GM12878 (cell line): ENCODE measurements around the gene TIAM1. TPM values are rescaled to one million over a fixed set of nuclear protein-coding genes. Genes with fewer than 3 reads are reported as not detected.

Experiments
- ATAC-seq: fragments of 200-7000 bp; cut with Tn5 transposase; 3 replicates; pipeline ENCODE4 v1.9.1; 2020; ENCODE audit warnings: mild to moderate bottlenecking, moderate library complexity
- BruUV-seq: library from RNA; stranded (reverse); fragments of 400-500 nt; replicated peaks from 2 replicates; lab custom pipeline; 2021; lab: Mats Ljungman, UMichigan
- CTCF ChIA-PET: fragments of 300-600 bp; sonication (Branson Sonifier 250); formaldehyde crosslinking; extraction: SDS; loops from one replicate; lab custom pipeline; 2021; ENCODE audit warnings: inconsistent platforms; lab: Yijun Ruan, JAX
- POLR2A ChIA-PET: fragments of 350-600 bp; formaldehyde crosslinking; extraction: SDS; loops from one replicate; lab custom pipeline; 2021; ENCODE audit warnings: inconsistent platforms; lab: Charles Lee
- RAD21 ChIA-PET: fragments of 300-600 bp; sonication (Branson Sonifier 250); formaldehyde crosslinking; loops from one replicate; lab custom pipeline; 2023; ENCODE audit warnings: antibody characterized with exemption; ENCODE audit not compliant: unreplicated experiment; lab: Charles Lee
- SMC1A ChIA-PET: fragments of 300-600 bp; sonication (Branson Sonifier 250); formaldehyde crosslinking; loops from one replicate; lab custom pipeline; 2023; ENCODE audit not compliant: unreplicated experiment, uncharacterized antibody; lab: Charles Lee
- DNase-seq: peaks from one replicate; pipeline ENCODE4 v3.0.0-alpha.2; 2011; ENCODE audit warnings: low read depth, low spot score
- FAIRE-seq: peaks from 3 replicates; lab custom pipeline; 2011; peaks lifted over from hg19 to GRCh38; lab: Jason Lieb, UNC
- H2AFZ ChIP-seq: 2 replicates; pipeline ENCODE4 v1.6.0; 2011; ENCODE audit warnings: low read depth, low read length, control low read depth; ENCODE audit not compliant: control insufficient read depth
- H3K27ac ChIP-seq: 2 replicates; pipeline ENCODE4 v1.5.1; 2011; ENCODE audit warnings: control low read depth; ENCODE audit not compliant: control insufficient read depth, insufficient read depth
- H3K27me3 ChIP-seq, 2 experiments: replicated peaks in 1 of 2; 2 replicates each; pipeline versions ENCODE4 v1.6.0 to v1.6.1; 2011; ENCODE audit warnings: low read length in 1 of 2; ENCODE audit not compliant: control insufficient read depth in 2 of 2, insufficient read depth in 2 of 2
- H3K36me3 ChIP-seq, 2 experiments: 2 replicates each; pipeline ENCODE4 v1.5.1; 2011; ENCODE audit warnings: low read length in 1 of 2; ENCODE audit not compliant: control insufficient read depth in 2 of 2, insufficient read depth in 2 of 2
- H3K4me1 ChIP-seq: 2 replicates; pipeline ENCODE4 v1.6.1; 2011; ENCODE audit warnings: mild to moderate bottlenecking, low read length, moderate library complexity, mixed read lengths; ENCODE audit not compliant: control insufficient read depth, insufficient read depth
- H3K4me2 ChIP-seq: 2 replicates; pipeline ENCODE4 v1.6.0; 2011; ENCODE audit warnings: control low read depth; ENCODE audit not compliant: control insufficient read depth, insufficient read depth
- H3K4me3 ChIP-seq: fragments of 200-600 bp; sonication (generic); 2 replicates; pipeline ENCODE4 v1.5.1; 2016
- H3K79me2 ChIP-seq: 2 replicates; pipeline ENCODE4 v1.6.0; 2011; ENCODE audit warnings: low read length; ENCODE audit not compliant: control insufficient read depth, insufficient read depth
- H3K9ac ChIP-seq: 2 replicates; pipeline ENCODE4 v1.8.0; 2011; ENCODE audit warnings: low read length, control low read depth, mixed read lengths; ENCODE audit not compliant: control insufficient read depth, insufficient read depth
- H3K9me3 ChIP-seq: replicated peaks from 3 replicates; pipeline ENCODE4 v1.5.1; 2011; ENCODE audit warnings: mild to moderate bottlenecking, low read length; ENCODE audit not compliant: control insufficient read depth, insufficient read depth
- H4K20me1 ChIP-seq: 2 replicates; pipeline ENCODE4 v1.6.0; 2011; ENCODE audit not compliant: control insufficient read depth, insufficient read depth
- ASH2L ChIP-seq: fragments of 300-600, 200-600 bp; sonication (generic); IDR thresholded peaks from 2 replicates; pipeline ENCODE4 v1.6.1; 2017; ENCODE audit warnings: low read depth, mild to moderate bottlenecking, borderline replicate concordance
- CREB1 ChIP-seq: IDR thresholded peaks from 2 replicates; pipeline ENCODE4 v1.6.1; 2012; ENCODE audit warnings: low read depth, mild to moderate bottlenecking, inconsistent platforms
- DPF2 ChIP-seq: fragments of 450-650 bp; IDR thresholded peaks from 2 replicates; pipeline ENCODE4 v1.6.1; 2017; ENCODE audit warnings: mild to moderate bottlenecking
- EGR1 ChIP-seq, 2 experiments: IDR thresholded peaks; 1 replicate in 1 of 2; 2 replicates in 1 of 2; pipeline ENCODE4 v1.6.1; 2011 to 2012; ENCODE audit warnings: low read depth in 2 of 2, low read length in 2 of 2, borderline replicate concordance in 1 of 2, mild to moderate bottlenecking in 1 of 2, moderate library complexity in 1 of 2
- HDGF ChIP-seq: fragments of 450-650 bp; IDR thresholded peaks from 2 replicates; pipeline ENCODE4 v1.6.1; 2016; ENCODE audit warnings: antibody characterized with exemption
- IKZF2 ChIP-seq, 2 experiments: fragments of 450-650 bp; IDR thresholded peaks; 2 replicates each; pipeline ENCODE4 v1.6.1; 2017; ENCODE audit warnings: mild to moderate bottlenecking in 2 of 2, moderate library complexity in 2 of 2
- NBN ChIP-seq: fragments of 450-650 bp; IDR thresholded peaks from 2 replicates; pipeline ENCODE4 v1.6.1; 2016
- NFYB ChIP-seq: IDR thresholded peaks from 2 replicates; pipeline ENCODE4 v1.6.1; 2011; ENCODE audit warnings: low read depth, mild to moderate bottlenecking, low read length, improper control_type of control experiment, moderate library complexity; ENCODE audit not compliant: insufficient read depth
- RCOR1 ChIP-seq: conservative IDR thresholded peaks from 2 replicates; pipeline ENCODE4 v1.6.1; 2012; ENCODE audit warnings: low read depth, low read length, improper control_type of control experiment
- TBL1XR1 ChIP-seq: IDR thresholded peaks from 2 replicates; pipeline ENCODE4 v1.6.1; 2012; ENCODE audit warnings: low read depth, low read length, improper control_type of control experiment
- TCF3 ChIP-seq: IDR thresholded peaks from 2 replicates; pipeline ENCODE4 v1.6.1; 2012; ENCODE audit warnings: low read depth, mild to moderate bottlenecking, low read length, borderline replicate concordance; ENCODE audit not compliant: insufficient read depth
- ZBED1 ChIP-seq: IDR thresholded peaks from 2 replicates; pipeline ENCODE4 v1.6.1; 2016; ENCODE audit warnings: borderline replicate concordance
- ZNF384 ChIP-seq: IDR thresholded peaks from 2 replicates; pipeline ENCODE4 v1.6.1; 2012; ENCODE audit warnings: low read depth, mild to moderate bottlenecking, low read length, improper control_type of control experiment, borderline replicate concordance
- WGBS: methylation state at CpG from one replicate; pipeline ENCODE4 v1.1.6; 2016; ENCODE audit warnings: low lambda C conversion rate; ENCODE audit not compliant: insufficient replicate concordance, insufficient coverage; ENCODE audit errors: missing lambda C conversion rate; 5-methylcytosine and 5-hydroxymethylcytosine counted together
- in situ Hi-C: fragments of 300-500 bp; cut with MboI; formaldehyde crosslinking; loops from 9 replicates; pipeline ENCODE4 v1.14.3; 2018; ENCODE audit warnings: mixed read lengths
- intact Hi-C: fragments of 100-400 bp; cut with micrococcal nuclease; formaldehyde crosslinking; loops from one replicate; pipeline ENCODE4 v1.14.2; 2022; ENCODE audit not compliant: unreplicated experiment
- polyA plus RNA-seq, 11 experiments: library from polyadenylated mRNA; depleted of rRNA in 4 of 11; unstranded in 6 of 11; stranded (reverse) in 5 of 11; fragments of >200 nt; fragmentation: Nextera tagmentation in 4 of 11; fragmentation: Illumina TruSeq in 1 of 11; extraction: Ambion mirVana in 4 of 11; extraction: Trizol in 1 of 11; gene quantifications; 1 replicate in 1 of 11; 2 replicates in 10 of 11; pipeline versions ENCODE4 v1.2.1 to v1.2.3, GENCODE V29; 2011 to 2016; ENCODE audit warnings: inconsistent platforms in 2 of 11, missing spikeins in 2 of 11, low read depth in 1 of 11
- total RNA-seq, 4 experiments: library from RNA; depleted of rRNA in 3 of 4; stranded (reverse); fragments of >200 nt in 3 of 4; fragmentation: Illumina TruSeq in 1 of 4; extraction: Trizol in 1 of 4; gene quantifications; 2 replicates each; pipeline versions ENCODE4 v1.2.1 to v1.2.3, GENCODE V29; 2013 to 2021
- TF ChIP-seq, protein P1 (sequence below): fragments of 150-350 bp; IDR thresholded peaks from 2 replicates; pipeline ENCODE4 v1.6.1; 2016; ENCODE audit warnings: low read depth, low read length
- TF ChIP-seq, protein P2 (sequence below): fragments of 450-650 bp; IDR thresholded peaks from 2 replicates; pipeline ENCODE4 v1.6.1; 2017; ENCODE audit warnings: mild to moderate bottlenecking, low read depth, inconsistent platforms; ENCODE audit not compliant: poor library complexity, severe bottlenecking
- TF ChIP-seq, protein P3 (sequence below): fragments of 450-650 bp; formaldehyde crosslinking; IDR thresholded peaks from 2 replicates; pipeline ENCODE4 v1.4.0; 2022; ENCODE audit warnings: mild to moderate bottlenecking, moderate library complexity

The TIAM1 gene
- total and polyA plus RNA-seq, 10 of the 15 experiments (the other 5 are each of a cell fraction or from before 2014, with no cell fraction given) = 0.31 to 35.9 (median 0.78) TPM

DNA sequence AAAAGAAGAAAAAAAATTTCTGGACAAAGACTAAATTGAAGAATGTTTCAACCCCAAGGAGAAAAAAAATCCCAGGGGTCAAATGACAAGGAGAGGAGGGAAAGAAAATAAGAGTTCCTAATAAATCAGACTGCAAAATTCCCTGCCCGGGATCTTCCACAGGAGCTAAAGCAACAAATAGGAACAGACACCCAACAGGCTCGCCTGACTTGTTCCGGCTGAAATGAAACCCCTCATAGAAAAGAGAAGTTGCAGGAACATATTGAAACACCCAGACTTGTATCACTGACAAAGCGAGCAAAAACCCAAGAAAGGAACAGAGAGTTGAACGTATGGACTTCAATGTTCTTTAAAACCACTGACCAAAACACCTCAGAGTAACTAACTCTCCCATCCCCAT, 123.0 kb downstream of the TIAM1 start:
- intact Hi-C loops = loop anchor here (2.0 kb wide), 1 partner anchor 78 kb away; no protein-coding TSS in a partner anchor
- Histone ChIP-seq H3K4me1 (no peaks in the 10 kb centered on the region), H3K36me3 (no peaks in the 10 kb centered on the region), H3K4me3 (no peak overlapping the region), H2AFZ (no peak overlapping the region), H4K20me1 (no peaks in the 10 kb centered on the region), H3K9me3 (no peaks in the 10 kb centered on the region), H3K79me2 (no peaks in the 10 kb centered on the region), H3K27ac (no peak overlapping the region), H3K27me3 (no peaks in the 10 kb centered on the region), H3K4me2 (no peak overlapping the region), H3K9ac (no peak overlapping the region)
- no TSS peak for BruUV-seq
- ATAC-seq (peak; percentile 84), DNase-seq (no peak), FAIRE-seq (no peak)
- WGBS = under 1% methylated on average over 5 of the region's 5 CpGs
- in situ Hi-C loops = no loop called here
- RAD21 ChIA-PET = interaction anchor here (0.6 to 2.9 kb wide), 12 partner anchors 19 to 1921 kb away, joined by 3 to 9 read pairs (median 4); no protein-coding TSS in a partner anchor
- SMC1A ChIA-PET = interaction anchor here (0.7 to 2.7 kb wide), 13 partner anchors 8 to 360 kb away, joined by 3 to 16 read pairs (median 4); partner anchors contain the start of gene TIAM1
- CTCF ChIA-PET = interaction anchor here (0.8 to 1.2 kb wide), 3 partner anchors 12 to 111 kb away, joined by 3 to 4 read pairs (median 3); no protein-coding TSS in a partner anchor
- POLR2A ChIA-PET = interaction anchor here (0.6 to 1.0 kb wide), 2 partner anchors 118 to 350 kb away, joined by 3 to 5 read pairs; no protein-coding TSS in a partner anchor
- no peak for TF ChIP-seq ASH2L
- TF ChIP-seq, protein P1, sequence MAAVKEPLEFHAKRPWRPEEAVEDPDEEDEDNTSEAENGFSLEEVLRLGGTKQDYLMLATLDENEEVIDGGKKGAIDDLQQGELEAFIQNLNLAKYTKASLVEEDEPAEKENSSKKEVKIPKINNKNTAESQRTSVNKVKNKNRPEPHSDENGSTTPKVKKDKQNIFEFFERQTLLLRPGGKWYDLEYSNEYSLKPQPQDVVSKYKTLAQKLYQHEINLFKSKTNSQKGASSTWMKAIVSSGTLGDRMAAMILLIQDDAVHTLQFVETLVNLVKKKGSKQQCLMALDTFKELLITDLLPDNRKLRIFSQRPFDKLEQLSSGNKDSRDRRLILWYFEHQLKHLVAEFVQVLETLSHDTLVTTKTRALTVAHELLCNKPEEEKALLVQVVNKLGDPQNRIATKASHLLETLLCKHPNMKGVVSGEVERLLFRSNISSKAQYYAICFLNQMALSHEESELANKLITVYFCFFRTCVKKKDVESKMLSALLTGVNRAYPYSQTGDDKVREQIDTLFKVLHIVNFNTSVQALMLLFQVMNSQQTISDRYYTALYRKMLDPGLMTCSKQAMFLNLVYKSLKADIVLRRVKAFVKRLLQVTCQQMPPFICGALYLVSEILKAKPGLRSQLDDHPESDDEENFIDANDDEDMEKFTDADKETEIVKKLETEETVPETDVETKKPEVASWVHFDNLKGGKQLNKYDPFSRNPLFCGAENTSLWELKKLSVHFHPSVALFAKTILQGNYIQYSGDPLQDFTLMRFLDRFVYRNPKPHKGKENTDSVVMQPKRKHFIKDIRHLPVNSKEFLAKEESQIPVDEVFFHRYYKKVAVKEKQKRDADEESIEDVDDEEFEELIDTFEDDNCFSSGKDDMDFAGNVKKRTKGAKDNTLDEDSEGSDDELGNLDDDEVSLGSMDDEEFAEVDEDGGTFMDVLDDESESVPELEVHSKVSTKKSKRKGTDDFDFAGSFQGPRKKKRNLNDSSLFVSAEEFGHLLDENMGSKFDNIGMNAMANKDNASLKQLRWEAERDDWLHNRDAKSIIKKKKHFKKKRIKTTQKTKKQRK = no peak
- no peak for TF ChIP-seq TBL1XR1
- TF ChIP-seq, protein P2, sequence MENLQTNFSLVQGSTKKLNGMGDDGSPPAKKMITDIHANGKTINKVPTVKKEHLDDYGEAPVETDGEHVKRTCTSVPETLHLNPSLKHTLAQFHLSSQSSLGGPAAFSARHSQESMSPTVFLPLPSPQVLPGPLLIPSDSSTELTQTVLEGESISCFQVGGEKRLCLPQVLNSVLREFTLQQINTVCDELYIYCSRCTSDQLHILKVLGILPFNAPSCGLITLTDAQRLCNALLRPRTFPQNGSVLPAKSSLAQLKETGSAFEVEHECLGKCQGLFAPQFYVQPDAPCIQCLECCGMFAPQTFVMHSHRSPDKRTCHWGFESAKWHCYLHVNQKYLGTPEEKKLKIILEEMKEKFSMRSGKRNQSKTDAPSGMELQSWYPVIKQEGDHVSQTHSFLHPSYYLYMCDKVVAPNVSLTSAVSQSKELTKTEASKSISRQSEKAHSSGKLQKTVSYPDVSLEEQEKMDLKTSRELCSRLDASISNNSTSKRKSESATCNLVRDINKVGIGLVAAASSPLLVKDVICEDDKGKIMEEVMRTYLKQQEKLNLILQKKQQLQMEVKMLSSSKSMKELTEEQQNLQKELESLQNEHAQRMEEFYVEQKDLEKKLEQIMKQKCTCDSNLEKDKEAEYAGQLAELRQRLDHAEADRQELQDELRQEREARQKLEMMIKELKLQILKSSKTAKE = peak; percentile 22
- TF ChIP-seq RCOR1 = no peak
- TF ChIP-seq NBN = peak; percentile 43; the same call in 1 of the 2 replicates
- peak; percentile 69 to 73; a peak in 2 of 4 replicates for TF ChIP-seq IKZF2 (IDR thresholded peaks at IDR 0.05)
- no peak for TF ChIP-seq NFYB
- no peak for TF ChIP-seq HDGF
- 0 out of 2 replicates have a peak, but pooled peaks have one; percentile 19 for TF ChIP-seq ZNF384
- no peak for TF ChIP-seq ZBED1
- TF ChIP-seq TCF3 = no peak
- TF ChIP-seq, protein P3, sequence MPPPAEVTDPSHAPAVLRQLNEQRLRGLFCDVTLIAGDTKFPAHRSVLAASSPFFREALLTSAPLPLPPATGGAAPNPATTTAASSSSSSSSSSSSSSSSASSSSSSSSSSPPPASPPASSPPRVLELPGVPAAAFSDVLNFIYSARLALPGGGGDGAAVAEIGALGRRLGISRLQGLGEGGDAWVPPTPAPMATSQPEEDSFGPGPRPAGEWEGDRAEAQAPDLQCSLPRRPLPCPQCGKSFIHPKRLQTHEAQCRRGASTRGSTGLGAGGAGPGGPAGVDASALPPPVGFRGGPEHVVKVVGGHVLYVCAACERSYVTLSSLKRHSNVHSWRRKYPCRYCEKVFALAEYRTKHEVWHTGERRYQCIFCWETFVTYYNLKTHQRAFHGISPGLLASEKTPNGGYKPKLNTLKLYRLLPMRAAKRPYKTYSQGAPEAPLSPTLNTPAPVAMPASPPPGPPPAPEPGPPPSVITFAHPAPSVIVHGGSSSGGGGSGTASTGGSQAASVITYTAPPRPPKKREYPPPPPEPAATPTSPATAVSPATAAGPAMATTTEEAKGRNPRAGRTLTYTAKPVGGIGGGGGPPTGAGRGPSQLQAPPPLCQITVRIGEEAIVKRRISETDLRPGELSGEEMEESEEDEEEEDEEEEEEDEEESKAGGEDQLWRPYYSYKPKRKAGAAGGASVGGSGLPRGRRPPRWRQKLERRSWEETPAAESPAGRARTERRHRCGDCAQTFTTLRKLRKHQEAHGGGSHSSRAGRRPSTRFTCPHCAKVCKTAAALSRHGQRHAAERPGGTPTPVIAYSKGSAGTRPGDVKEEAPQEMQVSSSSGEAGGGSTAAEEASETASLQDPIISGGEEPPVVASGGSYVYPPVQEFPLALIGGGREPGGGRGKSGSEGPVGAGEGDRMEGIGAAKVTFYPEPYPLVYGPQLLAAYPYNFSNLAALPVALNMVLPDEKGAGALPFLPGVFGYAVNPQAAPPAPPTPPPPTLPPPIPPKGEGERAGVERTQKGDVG = no peak
- TF ChIP-seq CREB1 = no peak
- no peak for TF ChIP-seq DPF2
- no peak for TF ChIP-seq EGR1 (IDR thresholded peaks at IDR 0.05; ENCODE audit: borderline replicate concordance in 1 of 2, low read depth in 2 of 2, low read length in 2 of 2)
